Astrocyte (in vitro differentiated cells and primary cell): ENCODE results near the gene INPP4B. TPM values are rescaled to one million over a fixed set of nuclear protein-coding genes. Genes with fewer than 3 reads are reported as not detected.
A peak's percentile ranks its signal among the peaks of the same experiment; 100 is the strongest.

ENCODE experiments used
- DNase-seq: peaks from one replicate; pipeline ENCODE4 v3.0.0-alpha.2; 2010; ENCODE audit warnings: low read depth
- FAIRE-seq: peaks from 2 replicates; lab custom pipeline; 2011; peaks lifted over from hg19 to GRCh38; lab: Jason Lieb, UNC
- H2AFZ ChIP-seq: 2 replicates; pipeline ENCODE4 v1.6.0; 2012; ENCODE audit warnings: low read depth, low read length, inconsistent platforms
- H3K27ac ChIP-seq: 2 replicates; pipeline ENCODE4 v1.5.1; 2011; ENCODE audit warnings: low read depth, low read length, inconsistent platforms
- H3K27me3 ChIP-seq: 2 replicates; pipeline ENCODE4 v1.6.0; 2011; ENCODE audit warnings: low read length, inconsistent platforms; ENCODE audit not compliant: insufficient read depth
- H3K36me3 ChIP-seq: 2 replicates; pipeline ENCODE4 v1.5.1; 2011; ENCODE audit warnings: low read length, inconsistent platforms; ENCODE audit not compliant: insufficient read depth
- H3K4me1 ChIP-seq: 2 replicates; pipeline ENCODE4 v1.5.1; 2011; ENCODE audit warnings: low read length, inconsistent platforms; ENCODE audit not compliant: insufficient read depth
- H3K4me2 ChIP-seq: 2 replicates; pipeline ENCODE4 v1.6.0; 2012; ENCODE audit warnings: low read length, inconsistent platforms
- H3K4me3 ChIP-seq: 2 replicates; pipeline ENCODE4 v1.5.1; 2011; ENCODE audit warnings: low read depth, mild to moderate bottlenecking, low read length, inconsistent platforms; ENCODE audit not compliant: insufficient read depth
- H3K79me2 ChIP-seq: 2 replicates; pipeline ENCODE4 v1.6.0; 2012; ENCODE audit warnings: mild to moderate bottlenecking, low read length, inconsistent platforms; ENCODE audit not compliant: insufficient read depth
- H3K9ac ChIP-seq: 2 replicates; pipeline ENCODE4 v1.6.0; 2012; ENCODE audit warnings: mild to moderate bottlenecking, low read length, inconsistent platforms
- H3K9me3 ChIP-seq: 2 replicates; pipeline ENCODE4 v1.5.1; 2012; ENCODE audit warnings: low read depth, mild to moderate bottlenecking, low read length, inconsistent platforms; ENCODE audit not compliant: insufficient read depth
- H4K20me1 ChIP-seq: 2 replicates; pipeline ENCODE4 v1.6.0; 2012; ENCODE audit warnings: low read length, inconsistent platforms; ENCODE audit not compliant: insufficient read depth
- H3K27ac Mint-ChIP-seq: one replicate; pipeline ENCODE4 v1.8.0; 2021; ENCODE audit warnings: mild to moderate bottlenecking, mixed read lengths; ENCODE audit not compliant: unreplicated experiment
- H3K27me3 Mint-ChIP-seq: one replicate; pipeline ENCODE4 v1.8.0; 2021; ENCODE audit warnings: low read depth, mixed read lengths; ENCODE audit not compliant: unreplicated experiment
- H3K36me3 Mint-ChIP-seq: one replicate; pipeline ENCODE4 v1.8.0; 2021; ENCODE audit warnings: low read depth, mixed read lengths; ENCODE audit not compliant: unreplicated experiment
- H3K4me1 Mint-ChIP-seq: one replicate; pipeline ENCODE4 v1.8.0; 2021; ENCODE audit warnings: low read depth, mixed read lengths; ENCODE audit not compliant: unreplicated experiment
- H3K4me3 Mint-ChIP-seq: one replicate; pipeline ENCODE4 v1.8.0; 2021; ENCODE audit warnings: mild to moderate bottlenecking, moderate library complexity, mixed read lengths; ENCODE audit not compliant: unreplicated experiment
- H3K9me3 Mint-ChIP-seq: one replicate; pipeline ENCODE4 v1.8.0; 2021; ENCODE audit warnings: mild to moderate bottlenecking, mixed read lengths; ENCODE audit not compliant: unreplicated experiment
- CTCF ChIP-seq: IDR thresholded peaks from 2 replicates; pipeline ENCODE4 v1.5.1; 2011; ENCODE audit warnings: low read depth, mild to moderate bottlenecking, inconsistent platforms, low read length, moderate library complexity; ENCODE audit not compliant: insufficient read depth
- EZH2 ChIP-seq: IDR thresholded peaks from 2 replicates; pipeline ENCODE4 v1.6.1; 2012; ENCODE audit warnings: mild to moderate bottlenecking, low read length, inconsistent platforms; ENCODE audit not compliant: insufficient read depth
- total RNA-seq: library from RNA; stranded (reverse); gene quantifications from 2 replicates; pipeline ENCODE4 v1.2.1, GENCODE V29; 2021

Gene INPP4B
- total RNA-seq, 1 donor from 2014 or later = 2.8 TPM

GRCh38 chr4:142778430-142778829 is 67.7 kb downstream of the INPP4B start:
- Histone ChIP-seq H3K4me3 (no peak overlapping the region), H3K79me2 (no peaks in the 10 kb centered on the region), H3K9me3 (no peaks in the 10 kb centered on the region), H3K4me1 (peaks cover 3% of the 10 kb centered on the region), H3K27ac (no peak overlapping the region), H2AFZ (no peak overlapping the region), H3K27me3 (no peaks in the 10 kb centered on the region), H3K36me3 (no peaks in the 10 kb centered on the region), H3K9ac (no peak overlapping the region), H4K20me1 (no peaks in the 10 kb centered on the region), H3K4me2 (no peak overlapping the region)
- Mint-ChIP-seq H3K4me1 (no peaks in the 10 kb centered on the region), H3K27ac (no peak overlapping the region), H3K27me3 (no peaks in the 10 kb centered on the region), H3K36me3 (no peaks in the 10 kb centered on the region), H3K4me3 (no peak overlapping the region), H3K9me3 (peaks cover 4% of the 10 kb centered on the region)
- peak; percentile 66 for DNase-seq
- TF ChIP-seq CTCF (no peak), EZH2 (no peak)
- no peak for FAIRE-seq

DNA sequence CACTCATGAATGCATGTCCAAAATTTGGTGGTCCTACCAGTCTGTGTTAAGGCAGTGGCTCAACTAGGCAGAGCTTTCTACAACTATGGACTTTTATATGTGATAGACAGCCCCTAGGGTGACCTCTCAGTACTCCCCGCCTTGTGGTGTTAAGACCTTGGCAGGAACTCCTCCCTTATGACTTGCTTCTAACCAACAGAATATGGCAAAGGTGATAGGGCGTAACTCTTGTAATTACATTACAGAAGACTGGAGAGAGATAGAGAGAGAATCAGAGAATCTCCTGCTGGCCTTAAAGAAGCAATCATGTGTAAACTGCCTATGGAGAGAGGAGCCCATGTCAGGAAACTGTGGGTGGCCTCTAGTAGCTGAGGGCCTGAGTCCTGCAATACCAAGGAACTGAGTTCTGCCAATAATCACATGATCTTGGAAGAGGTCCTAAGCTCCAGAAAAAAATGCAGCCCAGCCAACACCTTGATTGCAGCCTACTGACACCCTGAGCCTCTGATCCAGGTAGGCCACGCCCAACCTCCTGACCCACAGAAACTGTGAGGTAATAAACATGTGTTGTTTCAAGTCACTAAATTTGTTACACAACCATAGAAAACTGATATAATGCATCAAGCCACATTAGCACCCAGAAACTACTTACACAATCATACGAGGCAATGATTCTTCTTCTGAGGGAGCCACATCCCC is 68.9 kb downstream of the INPP4B start:
- Histone ChIP-seq H3K4me3 (no peak overlapping the region), H2AFZ (no peak overlapping the region), H3K27me3 (no peaks in the 10 kb centered on the region), H3K9ac (no peak overlapping the region), H4K20me1 (no peaks in the 10 kb centered on the region), H3K4me1 (peaks cover 3% of the 10 kb centered on the region), H3K79me2 (no peaks in the 10 kb centered on the region), H3K27ac (no peak overlapping the region), H3K36me3 (no peaks in the 10 kb centered on the region), H3K9me3 (no peaks in the 10 kb centered on the region), H3K4me2 (no peak overlapping the region)
- no peaks in the 10 kb centered on the region for H3K4me1 Mint-ChIP-seq
- H3K9me3 Mint-ChIP-seq = peaks cover 4% of the 10 kb centered on the region
- no peaks in the 10 kb centered on the region for H3K27me3 Mint-ChIP-seq
- no peak overlapping the region for H3K4me3 Mint-ChIP-seq
- DNase-seq (no peak), FAIRE-seq (no peak)
- TF ChIP-seq EZH2 (no peak), CTCF (no peak)
- H3K36me3 Mint-ChIP-seq = no peaks in the 10 kb centered on the region
- no peak overlapping the region for H3K27ac Mint-ChIP-seq

DNA sequence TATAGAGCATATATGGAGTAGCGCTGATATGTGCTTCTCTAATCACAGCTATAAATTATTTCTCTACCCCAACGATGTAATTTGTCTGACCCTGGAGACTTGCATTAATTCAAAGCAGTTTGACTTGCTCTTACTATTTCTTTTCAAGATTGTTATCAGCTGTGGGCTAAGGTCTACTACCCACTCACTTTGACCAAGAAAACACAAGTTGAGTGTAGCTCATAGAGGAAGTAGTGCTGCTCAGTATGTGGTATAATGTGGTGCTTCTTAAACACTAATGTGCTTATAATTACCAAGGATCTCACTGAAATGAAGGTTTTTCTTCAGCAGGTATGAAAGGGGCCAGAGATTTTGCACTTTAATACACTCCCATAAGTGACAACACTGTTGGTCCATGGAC is 70.1 kb downstream of the INPP4B start:
- H3K9me3 Mint-ChIP-seq = peaks cover under 1% of the 10 kb centered on the region
- Histone ChIP-seq H3K9ac (no peak overlapping the region), H3K9me3 (no peaks in the 10 kb centered on the region), H3K36me3 (no peaks in the 10 kb centered on the region), H3K79me2 (no peaks in the 10 kb centered on the region), H3K27ac (no peak overlapping the region), H4K20me1 (no peaks in the 10 kb centered on the region), H3K4me3 (no peak overlapping the region), H3K4me2 (no peak overlapping the region), H3K27me3 (no peaks in the 10 kb centered on the region), H3K4me1 (peaks cover 3% of the 10 kb centered on the region), H2AFZ (no peak overlapping the region)
- FAIRE-seq (peak; percentile 17), DNase-seq (no peak)
- H3K4me1 Mint-ChIP-seq = no peaks in the 10 kb centered on the region
- TF ChIP-seq EZH2 = no peak
- TF ChIP-seq CTCF = no peak
- H3K27me3 Mint-ChIP-seq = no peaks in the 10 kb centered on the region
- no peaks in the 10 kb centered on the region for H3K36me3 Mint-ChIP-seq
- H3K4me3 Mint-ChIP-seq = no peak overlapping the region
- H3K27ac Mint-ChIP-seq = no peak overlapping the region
